ENCODE data around the gene PPIH.
"Not testable (repeated sequence)": the region's sequence is repeated elsewhere in the genome, so short reads cannot be mapped to it uniquely, and the experiment has no call there.

The PPIH gene

DNA sequence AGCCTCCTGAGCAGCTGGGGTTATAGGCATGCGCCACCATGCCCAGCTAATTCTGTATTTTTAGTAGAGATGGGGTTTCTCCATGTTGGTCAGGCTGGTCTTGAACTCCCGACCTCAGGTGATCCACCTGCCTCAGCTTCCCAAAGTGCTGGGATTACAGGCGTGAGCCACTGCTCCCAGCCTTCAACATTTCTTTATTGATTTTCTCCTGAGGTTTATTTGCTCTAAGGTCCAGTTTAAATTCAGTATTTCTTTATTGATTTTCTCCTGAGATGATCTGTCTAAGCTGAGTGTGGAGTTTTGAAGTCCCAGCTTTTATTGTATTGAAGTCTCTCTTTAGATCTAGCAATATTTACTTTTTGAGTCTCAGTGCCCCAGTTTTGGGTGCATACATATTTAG lies 54.6 kb downstream of the PPIH start:
- WGBS (ENCODE audit: extremely low coverage, insufficient coverage, insufficient read length), result no CpG with 5 or more reads among the region's 3 CpGs
- not testable (repeated sequence) for DNase-seq; H3K79me1 ChIP-seq (ENCODE audit: low read length); H3K4me3 ChIP-seq (ENCODE audit: low read depth, low read length); H3K4ac ChIP-seq (ENCODE audit: low read depth, low read length); H2BK5ac ChIP-seq (ENCODE audit: low read depth, low read length, poor library complexity); H2BK12ac ChIP-seq (ENCODE audit: low read length); H3K9me3 ChIP-seq (ENCODE audit: insufficient read depth, low read depth, low read length); H3K18ac ChIP-seq (ENCODE audit: low read length); H3K23ac ChIP-seq (ENCODE audit: low read length); H3K14ac ChIP-seq (ENCODE audit: low read length); H3K4me2 ChIP-seq (ENCODE audit: low read length); H2AK5ac ChIP-seq (ENCODE audit: low read length); H2BK120ac ChIP-seq (ENCODE audit: insufficient read depth, low read length, poor library complexity); H3K27ac ChIP-seq (ENCODE audit: low read depth, low read length); H2AFZ ChIP-seq (ENCODE audit: insufficient read depth, low read length, poor library complexity); H3K27me3 ChIP-seq (ENCODE audit: insufficient read depth, low read length); H4K91ac ChIP-seq (ENCODE audit: low read depth, low read length); H3K79me2 ChIP-seq (ENCODE audit: control insufficient read depth, insufficient read depth, low read length, poor library complexity); H4K8ac ChIP-seq (ENCODE audit: low read depth, low read length); H4K12ac ChIP-seq (ENCODE audit: low read depth, low read length); H3K4me1 ChIP-seq (ENCODE audit: control insufficient read depth in 1 of 2, insufficient read depth in 2 of 2, low read length in 2 of 2); H3K9ac ChIP-seq (ENCODE audit: low read length)
- peaks cover 8 to 12% of the 10 kb centered on the region in 2 experiments for H3K36me3 ChIP-seq (ENCODE audit: control insufficient read depth in 1 of 2, insufficient read depth in 2 of 2, low read length in 2 of 2)

- Histone ChIP-seq H3K79me2 (ENCODE audit: control insufficient read depth, insufficient read depth, low read length, poor library complexity) (no peaks in the 10 kb centered on the region), H3K9ac (ENCODE audit: low read length) (no peak overlapping the region), H2BK5ac (ENCODE audit: low read depth, low read length, poor library complexity) (no peak overlapping the region), H3K4me2 (ENCODE audit: low read length) (no peak overlapping the region), H2AFZ (ENCODE audit: insufficient read depth, low read length, poor library complexity) (no peak overlapping the region), H3K18ac (ENCODE audit: low read length) (no peak overlapping the region), H3K4ac (ENCODE audit: low read depth, low read length) (no peak overlapping the region), H3K14ac (ENCODE audit: low read length) (no peak overlapping the region), H3K23ac (ENCODE audit: low read length) (no peak overlapping the region), H3K27ac (ENCODE audit: low read depth, low read length) (no peak overlapping the region), H3K4me1 (ENCODE audit: control insufficient read depth in 1 of 2, insufficient read depth in 2 of 2, low read length in 2 of 2) (no peaks in the 10 kb centered on the region), H2BK120ac (ENCODE audit: insufficient read depth, low read length, poor library complexity) (no peak overlapping the region), H3K27me3 (ENCODE audit: insufficient read depth, low read length) (no peaks in the 10 kb centered on the region), H2AK5ac (ENCODE audit: low read length) (no peak overlapping the region), H4K91ac (ENCODE audit: low read depth, low read length) (no peak overlapping the region), H2BK12ac (ENCODE audit: low read length) (no peak overlapping the region), H4K12ac (ENCODE audit: low read depth, low read length) (no peak overlapping the region), H3K79me1 (ENCODE audit: low read length) (no peaks in the 10 kb centered on the region), H3K9me3 (ENCODE audit: insufficient read depth, low read depth, low read length) (peaks cover 4% of the 10 kb centered on the region), H3K4me3 (ENCODE audit: low read depth, low read length) (no peak overlapping the region), H4K8ac (ENCODE audit: low read depth, low read length) (no peak overlapping the region), H3K36me3 (ENCODE audit: control insufficient read depth in 1 of 2, insufficient read depth in 2 of 2, low read length in 2 of 2) (peaks cover 7 to 10% of the 10 kb centered on the region in 2 experiments)
- DNase-seq, result no peak
These were observed 55.1 kb downstream of the PPIH start for GRCh38 chr1:42713293-42713692.

DNA sequence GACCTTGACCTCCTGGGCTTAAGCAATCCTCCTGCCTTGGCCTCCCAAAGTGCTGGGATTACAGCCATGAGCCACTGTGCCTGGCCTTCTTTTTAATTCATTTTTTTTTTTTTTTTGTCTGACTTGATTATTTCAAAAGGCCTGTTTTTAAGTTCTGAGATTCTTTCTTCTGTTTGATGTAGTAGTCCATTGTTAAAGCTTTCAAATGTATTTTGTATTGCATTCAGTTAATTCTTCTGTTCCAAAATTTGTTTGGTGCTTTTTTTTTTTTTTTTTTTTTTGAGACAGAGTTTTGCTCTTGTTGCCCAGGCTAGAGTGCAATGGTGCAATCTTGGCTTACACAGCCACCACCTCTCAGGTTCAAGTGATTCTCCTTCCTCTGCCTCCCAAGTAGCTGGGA lies 56.2 kb downstream of the PPIH start:
- H4K91ac ChIP-seq (ENCODE audit: low read depth, low read length); H3K4me1 ChIP-seq (ENCODE audit: control insufficient read depth in 1 of 2, insufficient read depth in 2 of 2, low read length in 2 of 2); H2AK5ac ChIP-seq (ENCODE audit: low read length); H3K9ac ChIP-seq (ENCODE audit: low read length); H3K23ac ChIP-seq (ENCODE audit: low read length); H3K79me1 ChIP-seq (ENCODE audit: low read length); H4K12ac ChIP-seq (ENCODE audit: low read depth, low read length); H3K4ac ChIP-seq (ENCODE audit: low read depth, low read length); H3K4me2 ChIP-seq (ENCODE audit: low read length); DNase-seq; H3K27ac ChIP-seq (ENCODE audit: low read depth, low read length); H3K36me3 ChIP-seq (ENCODE audit: control insufficient read depth in 1 of 2, insufficient read depth in 2 of 2, low read length in 2 of 2); H4K8ac ChIP-seq (ENCODE audit: low read depth, low read length); H2AFZ ChIP-seq (ENCODE audit: insufficient read depth, low read length, poor library complexity); H3K14ac ChIP-seq (ENCODE audit: low read length); H2BK12ac ChIP-seq (ENCODE audit: low read length); H3K79me2 ChIP-seq (ENCODE audit: control insufficient read depth, insufficient read depth, low read length, poor library complexity); H3K4me3 ChIP-seq (ENCODE audit: low read depth, low read length); H2BK120ac ChIP-seq (ENCODE audit: insufficient read depth, low read length, poor library complexity); H3K18ac ChIP-seq (ENCODE audit: low read length); H2BK5ac ChIP-seq (ENCODE audit: low read depth, low read length, poor library complexity); H3K9me3 ChIP-seq (ENCODE audit: insufficient read depth, low read depth, low read length); H3K27me3 ChIP-seq (ENCODE audit: insufficient read depth, low read length): not testable (repeated sequence)

- H3K4me3 ChIP-seq (ENCODE audit: low read depth, low read length), result no peak overlapping the region
- H2BK120ac ChIP-seq (ENCODE audit: insufficient read depth, low read length, poor library complexity), result no peak overlapping the region
- H2BK5ac ChIP-seq (ENCODE audit: low read depth, low read length, poor library complexity), result no peak overlapping the region
- H3K4me1 ChIP-seq (ENCODE audit: control insufficient read depth in 1 of 2, insufficient read depth in 2 of 2, low read length in 2 of 2), result no peaks in the 10 kb centered on the region
- H2AK5ac ChIP-seq (ENCODE audit: low read length), result no peak overlapping the region
- no peak overlapping the region for H3K18ac ChIP-seq (ENCODE audit: low read length)
- no peak overlapping the region for H3K9ac ChIP-seq (ENCODE audit: low read length)
- H4K8ac ChIP-seq (ENCODE audit: low read depth, low read length), result no peak overlapping the region
- DNase-seq, result no peak
- H3K27ac ChIP-seq (ENCODE audit: low read depth, low read length), result no peak overlapping the region
- H2BK12ac ChIP-seq (ENCODE audit: low read length), result no peak overlapping the region
- H3K4me2 ChIP-seq (ENCODE audit: low read length), result no peak overlapping the region
- H3K36me3 ChIP-seq (ENCODE audit: control insufficient read depth in 1 of 2, insufficient read depth in 2 of 2, low read length in 2 of 2), result peaks cover 0 to 3% of the 10 kb centered on the region in 2 experiments
- peaks cover 1% of the 10 kb centered on the region for H3K9me3 ChIP-seq (ENCODE audit: insufficient read depth, low read depth, low read length)
- no peak overlapping the region for H3K4ac ChIP-seq (ENCODE audit: low read depth, low read length)
- H3K79me2 ChIP-seq (ENCODE audit: control insufficient read depth, insufficient read depth, low read length, poor library complexity), result no peaks in the 10 kb centered on the region
- H3K23ac ChIP-seq (ENCODE audit: low read length), result no peak overlapping the region
- H3K27me3 ChIP-seq (ENCODE audit: insufficient read depth, low read length), result no peaks in the 10 kb centered on the region
- H4K12ac ChIP-seq (ENCODE audit: low read depth, low read length), result no peak overlapping the region
- no peak overlapping the region for H3K14ac ChIP-seq (ENCODE audit: low read length)
- no peak overlapping the region for H4K91ac ChIP-seq (ENCODE audit: low read depth, low read length)
- WGBS (ENCODE audit: extremely low coverage, insufficient coverage, insufficient read length), result no CpG with 5 or more reads among the region's 1 CpG
- H2AFZ ChIP-seq (ENCODE audit: insufficient read depth, low read length, poor library complexity), result no peak overlapping the region
- no peaks in the 10 kb centered on the region for H3K79me1 ChIP-seq (ENCODE audit: low read length)
These were observed 62.6 kb downstream of the PPIH start for GRCh38 chr1:42720868-42721267.

DNA sequence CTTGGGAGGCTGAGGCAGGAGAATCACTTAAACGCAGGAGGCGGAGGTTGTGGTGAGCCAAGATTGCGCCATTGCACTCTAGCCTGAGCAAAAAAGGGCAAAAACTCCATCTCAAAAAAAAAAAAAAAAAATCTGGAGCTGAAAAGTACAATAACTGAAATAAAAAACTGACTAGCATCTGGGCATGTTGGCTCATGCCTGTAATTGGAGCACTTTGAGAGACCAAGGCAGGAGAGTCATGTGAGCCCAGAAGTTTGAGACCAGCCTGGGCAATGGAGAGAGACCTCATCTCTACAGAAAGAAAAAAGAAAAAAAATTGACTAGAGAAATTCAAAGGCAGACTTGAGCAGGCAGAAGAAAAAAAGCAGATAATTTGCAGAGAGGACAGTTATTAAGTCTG lies 63.7 kb downstream of the PPIH start:
- H3K9me3 ChIP-seq (ENCODE audit: insufficient read depth, low read depth, low read length), result no peaks in the 10 kb centered on the region
- no peak overlapping the region for H2AFZ ChIP-seq (ENCODE audit: insufficient read depth, low read length, poor library complexity)
- no peaks in the 10 kb centered on the region for H3K27me3 ChIP-seq (ENCODE audit: insufficient read depth, low read length)
- H4K12ac ChIP-seq (ENCODE audit: low read depth, low read length), result no peak overlapping the region
- no peak overlapping the region for H3K14ac ChIP-seq (ENCODE audit: low read length)
- no peak overlapping the region for H3K4ac ChIP-seq (ENCODE audit: low read depth, low read length)
- H2BK5ac ChIP-seq (ENCODE audit: low read depth, low read length, poor library complexity), result no peak overlapping the region
- no peaks in the 10 kb centered on the region for H3K79me2 ChIP-seq (ENCODE audit: control insufficient read depth, insufficient read depth, low read length, poor library complexity)
- no peak overlapping the region for H3K4me3 ChIP-seq (ENCODE audit: low read depth, low read length)
- no peak overlapping the region for H2BK120ac ChIP-seq (ENCODE audit: insufficient read depth, low read length, poor library complexity)
- H3K23ac ChIP-seq (ENCODE audit: low read length), result no peak overlapping the region
- H3K4me2 ChIP-seq (ENCODE audit: low read length), result no peak overlapping the region
- H3K27ac ChIP-seq (ENCODE audit: low read depth, low read length), result no peak overlapping the region
- no peak overlapping the region for H4K8ac ChIP-seq (ENCODE audit: low read depth, low read length)
- no peak overlapping the region for H2BK12ac ChIP-seq (ENCODE audit: low read length)
- no peak overlapping the region for H3K9ac ChIP-seq (ENCODE audit: low read length)
- H4K91ac ChIP-seq (ENCODE audit: low read depth, low read length), result no peak overlapping the region
- H3K4me1 ChIP-seq (ENCODE audit: control insufficient read depth in 1 of 2, insufficient read depth in 2 of 2, low read length in 2 of 2), result no peaks in the 10 kb centered on the region
- H3K36me3 ChIP-seq (ENCODE audit: control insufficient read depth in 1 of 2, insufficient read depth in 2 of 2, low read length in 2 of 2), result peaks cover 0 to 3% of the 10 kb centered on the region in 2 experiments
- WGBS (ENCODE audit: extremely low coverage, insufficient coverage, insufficient read length), result no CpG with 5 or more reads among the region's 3 CpGs
- H3K79me1 ChIP-seq (ENCODE audit: low read length), result no peaks in the 10 kb centered on the region
- DNase-seq, result no peak
- no peak overlapping the region for H2AK5ac ChIP-seq (ENCODE audit: low read length)
- H3K18ac ChIP-seq (ENCODE audit: low read length), result no peak overlapping the region

Measured in trophoblast cell (in vitro differentiated cells and primary cell).